NCI-H345 (cell line): ENCODE measurements around the gene HOXA5.

ENCODE experiments used
- DNase-seq: peaks from one replicate; lab custom pipeline; 2025; lab: John Stamatoyannopoulos, UW

Gene HOXA5

GRCh38 chr7:27148031-27148755, 4.7 kb upstream of the HOXA5 start:
- DNase-seq: no peak

- DNase-seq: no peak
These were observed 3.9 kb upstream of the HOXA5 start, which contains the start of gene HOXA6 for GRCh38 chr7:27147199-27148030. TSS of gene HOXA6 (minus strand) at chr7:27147774. CDS start at chr7:27147749, 25 bp downstream.

GRCh38 chr7:27146491-27147198, 3.2 kb upstream of the HOXA5 start:
- no peak for DNase-seq

DNA sequence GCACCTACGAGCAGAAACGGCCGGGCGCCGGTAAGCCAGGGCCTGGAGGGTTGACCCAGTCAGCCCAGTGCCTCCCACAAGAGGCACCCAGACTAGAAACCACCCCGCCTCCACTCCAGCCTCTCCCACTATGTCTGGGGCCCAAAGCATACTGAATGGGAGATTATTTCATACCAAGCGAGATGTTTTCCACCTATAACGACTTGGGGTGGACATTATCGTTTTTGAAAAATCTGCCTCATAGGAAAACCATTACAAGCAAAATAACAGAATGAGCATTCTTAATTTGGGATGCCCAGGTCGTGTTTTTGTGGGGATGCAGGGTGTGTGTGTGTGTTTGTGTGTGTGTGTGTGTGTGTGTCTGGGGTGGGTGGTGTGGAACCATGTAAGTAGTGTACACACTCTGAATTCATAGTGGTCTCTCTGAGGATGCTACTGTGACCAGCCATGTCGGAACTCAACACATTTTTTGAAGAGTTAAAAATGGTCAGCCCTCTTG, 2.5 kb upstream of the HOXA5 start:
- no peak for DNase-seq

GRCh38 chr7:27145165-27145913, 1.9 kb upstream of the HOXA5 start:
- no peak for DNase-seq

- no peak for DNase-seq
These were observed 1.3 kb upstream of the HOXA5 start for GRCh38 chr7:27144781-27145164.

DNA sequence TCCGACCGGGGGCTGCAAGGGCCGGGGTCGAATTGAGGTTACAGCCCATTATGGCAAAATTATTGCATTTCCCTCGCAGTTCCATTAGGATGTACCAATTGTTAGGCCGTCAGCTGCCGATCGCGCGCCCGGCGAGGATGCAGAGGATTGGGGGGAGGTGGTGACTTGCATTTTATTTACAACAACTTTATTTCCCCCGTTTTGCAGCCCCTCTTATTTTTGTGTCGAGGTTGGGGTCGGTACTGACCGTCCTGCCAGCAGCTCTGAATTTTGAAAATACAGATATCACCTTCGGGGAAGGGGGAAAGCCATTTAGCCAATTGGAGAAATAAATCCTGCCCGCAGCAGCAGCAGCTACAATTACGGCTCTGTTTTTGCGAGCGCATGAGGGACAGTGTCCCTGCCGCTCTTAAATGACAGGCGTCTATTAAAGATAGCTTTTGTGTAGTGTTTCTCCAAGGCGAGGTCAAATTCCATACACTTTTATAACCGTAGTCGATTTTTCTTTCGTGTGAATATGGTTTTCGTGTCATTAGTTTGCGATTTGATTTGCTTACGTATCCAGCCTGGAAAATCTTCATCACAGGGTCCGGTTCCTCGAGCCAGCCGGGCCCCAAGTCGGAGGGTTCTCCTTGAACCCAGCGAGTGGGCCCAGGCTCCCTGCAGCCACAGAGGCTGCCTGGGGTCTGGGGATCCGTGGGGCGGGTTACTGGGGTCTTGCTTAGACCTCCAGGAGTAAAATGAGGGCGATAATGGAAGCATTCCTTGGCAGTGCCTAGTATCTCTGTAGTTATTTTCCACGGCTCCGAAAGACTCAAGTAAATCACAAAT, 684 bp upstream of the HOXA5 start:
- no peak for DNase-seq

GRCh38 chr7:27142580-27143022, 880 bp downstream of the HOXA5 start:
- DNase-seq: no peak

DNA sequence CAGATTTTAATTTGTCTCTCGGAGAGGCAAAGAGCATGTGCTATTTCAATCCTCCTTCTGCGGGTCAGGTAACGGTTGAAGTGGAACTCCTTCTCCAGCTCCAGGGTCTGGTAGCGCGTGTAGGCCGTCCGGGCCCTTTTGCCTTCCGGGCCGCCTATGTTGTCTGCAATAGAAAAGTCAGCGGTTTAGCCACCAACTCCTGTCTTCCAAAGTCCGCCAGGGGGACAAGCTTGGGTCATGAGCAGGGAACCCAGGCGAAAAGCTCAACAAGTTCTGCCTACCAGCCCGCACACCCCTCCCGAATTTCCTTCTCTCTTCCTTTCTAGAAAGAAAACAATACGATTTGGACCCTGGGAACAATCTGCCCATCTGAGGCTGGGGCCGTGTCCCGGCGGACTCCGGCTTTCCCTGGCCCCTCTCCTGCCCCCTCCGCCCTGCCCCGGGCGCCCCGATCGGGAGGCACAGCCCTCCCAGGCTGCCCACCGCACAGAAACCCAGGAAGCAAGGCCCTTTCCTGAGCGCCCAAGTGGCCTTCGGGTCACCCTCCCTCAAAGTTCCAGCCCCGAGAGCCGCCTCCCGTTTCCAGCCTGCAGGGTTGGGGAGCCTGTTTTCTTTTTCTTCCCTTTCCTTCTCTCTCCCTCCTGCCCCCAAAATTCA, 1.4 kb downstream of the HOXA5 start:
- no peak for DNase-seq

DNA sequence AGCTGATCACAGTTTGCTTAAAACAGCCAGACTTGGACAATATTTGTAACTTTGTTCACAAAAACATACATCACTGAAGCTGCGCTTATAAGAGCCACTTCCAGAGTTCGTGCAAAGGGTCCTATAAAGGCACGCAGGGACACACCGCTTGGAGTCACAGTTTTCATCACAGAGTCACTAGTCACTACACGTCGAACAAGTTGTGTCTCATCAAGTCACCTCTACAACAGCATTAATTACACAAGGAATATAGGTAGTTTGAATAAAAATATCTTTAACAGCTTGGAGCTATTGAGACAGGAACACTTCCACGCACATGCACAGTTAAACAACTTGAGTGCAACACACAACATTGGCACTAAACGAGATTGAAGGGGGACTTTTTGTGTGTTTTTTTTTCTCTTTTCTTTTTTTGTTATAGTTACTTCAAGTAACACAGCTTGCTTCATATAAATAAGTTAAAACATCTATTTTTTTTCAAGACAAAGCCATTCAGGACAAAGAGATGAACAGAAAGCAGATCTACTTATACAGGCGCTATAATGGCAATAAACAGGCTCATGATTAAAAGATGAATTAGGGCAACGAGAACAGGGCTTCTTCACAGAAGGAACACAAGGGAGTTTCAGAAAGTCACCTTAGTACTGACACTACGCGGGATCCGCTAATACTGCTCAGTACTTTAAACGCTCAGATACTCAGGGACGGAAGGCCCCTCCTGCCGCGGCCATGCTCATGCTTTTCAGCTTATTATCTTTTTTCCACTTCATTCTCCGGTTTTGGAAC, 2.2 kb downstream of the HOXA5 start:
- no peak for DNase-seq

DNA sequence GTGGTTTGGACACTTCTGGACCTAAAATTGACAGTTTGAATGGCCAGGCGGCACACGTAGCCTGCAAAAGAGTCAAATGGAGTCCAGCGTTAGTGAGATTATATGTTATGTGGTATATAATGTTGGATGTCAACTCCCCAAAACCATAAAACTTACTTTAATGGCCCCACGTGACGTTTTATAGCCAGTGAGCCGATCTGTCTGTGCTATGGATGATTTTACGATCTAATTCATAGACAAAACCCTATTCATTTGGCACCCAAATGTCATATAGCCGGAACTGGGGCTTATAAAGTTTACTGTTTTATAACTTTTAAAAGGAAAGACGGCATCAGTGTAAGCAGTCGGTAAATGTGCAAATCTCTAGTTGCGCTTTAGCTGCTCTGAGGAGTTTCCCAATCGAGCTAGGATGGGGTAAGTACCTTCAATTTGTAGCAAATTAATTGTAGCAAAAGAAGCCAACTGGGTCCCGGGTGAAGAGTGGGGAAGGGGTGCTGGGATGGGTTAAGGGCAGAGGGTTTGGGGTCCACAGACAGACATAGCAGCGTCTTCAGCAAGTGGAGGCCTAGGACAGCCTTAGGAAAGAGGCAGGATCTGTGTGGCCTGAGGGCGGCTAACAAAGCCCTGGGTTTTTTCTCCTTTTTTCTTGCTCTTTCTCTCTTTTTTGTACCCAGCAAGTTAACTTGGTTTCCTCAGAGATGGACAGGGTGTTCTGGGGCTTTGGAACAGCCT, 3.2 kb downstream of the HOXA5 start:
- DNase-seq: no peak

GRCh38 chr7:27139334-27140125, 4.0 kb downstream of the HOXA5 start:
- DNase-seq: no peak

- DNase-seq: no peak
These were observed 4.5 kb downstream of the HOXA5 start for GRCh38 chr7:27138985-27139333.

DNA sequence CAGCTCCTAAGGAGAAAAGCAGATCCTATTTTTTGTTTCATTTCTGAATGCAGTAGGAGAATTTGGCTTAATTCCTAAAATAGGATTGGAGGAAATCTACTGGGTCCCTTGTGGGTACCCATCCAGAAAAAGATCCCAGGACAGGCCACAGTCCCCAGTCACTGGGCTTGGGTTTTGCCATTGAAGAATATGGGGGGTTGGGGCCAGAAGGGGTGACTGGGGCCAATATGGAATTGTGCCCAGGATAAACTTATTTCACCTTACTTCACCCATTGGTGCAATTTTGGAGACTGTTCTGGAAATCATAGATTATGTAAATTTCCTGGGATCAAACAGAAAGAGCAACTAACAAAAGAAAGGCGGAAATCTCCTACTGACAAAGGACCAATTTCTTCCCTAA, 5.0 kb downstream of the HOXA5 start:
- no peak for DNase-seq

DNA sequence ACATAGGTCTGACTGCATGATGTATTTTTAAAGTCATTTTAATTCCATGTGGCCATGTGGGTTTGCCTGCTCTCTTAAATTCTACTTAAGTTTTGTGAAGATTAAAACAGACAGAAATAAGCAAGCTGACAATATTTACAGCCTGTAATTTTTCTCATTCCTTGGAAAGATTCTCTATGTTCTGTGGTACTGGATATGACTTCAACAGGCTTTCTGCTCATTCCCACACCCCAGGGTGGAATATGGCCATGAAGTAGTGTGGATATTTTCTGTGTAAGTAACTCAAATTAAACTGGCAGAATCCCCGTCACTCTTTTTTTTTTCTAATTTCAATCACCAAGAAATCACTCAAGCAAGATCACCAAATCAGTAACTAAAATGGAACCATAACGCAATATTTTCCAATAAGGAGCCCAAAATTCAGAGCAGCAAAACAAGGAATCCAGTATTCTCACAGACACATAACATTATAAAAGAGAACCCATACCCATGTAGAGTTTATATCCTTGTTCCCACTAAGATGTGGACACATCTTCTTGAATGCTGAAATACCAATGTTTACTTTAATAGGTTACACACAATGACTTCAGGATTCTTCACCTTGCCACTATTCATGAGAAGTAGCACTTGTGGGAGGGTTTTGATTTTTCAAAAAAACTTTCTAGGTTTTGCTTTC, 5.7 kb downstream of the HOXA5 start:
- no peak for DNase-seq

DNA sequence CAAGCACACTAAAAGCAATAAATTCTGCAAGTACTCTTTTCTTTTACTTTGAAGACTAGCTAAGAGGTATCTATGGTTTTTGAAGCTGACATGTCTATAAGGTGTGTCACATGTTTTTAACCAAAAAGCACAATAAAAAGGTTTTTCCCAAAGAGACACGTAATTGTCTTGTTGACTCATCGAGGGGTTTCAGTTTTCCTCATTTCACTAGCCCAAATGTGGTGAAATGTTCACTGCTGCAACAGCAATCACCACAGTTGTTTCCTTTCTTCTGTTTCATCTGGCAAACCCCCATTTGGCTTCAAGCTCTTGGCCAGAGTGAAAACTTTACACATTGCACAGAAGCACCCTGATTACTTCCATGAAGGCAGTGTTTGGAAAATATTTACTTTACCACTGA, 9.1 kb downstream of the HOXA5 start:
- no peak for DNase-seq

GRCh38 chr7:27133409-27134231, 9.9 kb downstream of the HOXA5 start:
- no peak for DNase-seq
